GM20431 (cell line): ENCODE data around the gene FHIT.
"Not testable (repeated sequence)": the region's sequence is repeated elsewhere in the genome, so short reads cannot be mapped to it uniquely, and the experiment has no call there.

ENCODE experiments used
- in situ Hi-C: fragments of 300-500 bp; cut with MseI, MboI; formaldehyde crosslinking; loops from one replicate; pipeline ENCODE4 v1.15.0; 2020; ENCODE audit warnings: low sequenced_read_pairs; ENCODE audit not compliant: unreplicated experiment

The FHIT gene

GRCh38 chr3:60954048-60954447 is 297.2 kb downstream of the FHIT start:
- in situ Hi-C loops, result no loop called here

GRCh38 chr3:60953351-60953750 is 297.9 kb downstream of the FHIT start:
- in situ Hi-C loops, result no loop called here

GRCh38 chr3:60952055-60952454 is 299.2 kb downstream of the FHIT start:
- in situ Hi-C loops, result no loop called here

GRCh38 chr3:60949146-60949545 is 302.1 kb downstream of the FHIT start:
- in situ Hi-C loops, result no loop called here

GRCh38 chr3:60948488-60948887 is 302.8 kb downstream of the FHIT start:
- in situ Hi-C loops, result no loop called here

GRCh38 chr3:60935709-60936108 is 315.5 kb downstream of the FHIT start:
- in situ Hi-C loops, result no loop called here

- in situ Hi-C loops, result no loop called here
These were observed 317.4 kb downstream of the FHIT start for GRCh38 chr3:60933824-60934223.

GRCh38 chr3:60932643-60933042 is 318.6 kb downstream of the FHIT start:
- in situ Hi-C loops, result no loop called here

- in situ Hi-C loops, result no loop called here
These were observed 319.1 kb downstream of the FHIT start for GRCh38 chr3:60932170-60932569.

GRCh38 chr3:60931452-60931851 is 319.8 kb downstream of the FHIT start:
- in situ Hi-C loops, result no loop called here

GRCh38 chr3:60920519-60920918 is 330.7 kb downstream of the FHIT start:
- in situ Hi-C loops, result no loop called here

GRCh38 chr3:60919296-60919695 is 332.0 kb downstream of the FHIT start:
- in situ Hi-C loops, result no loop called here

GRCh38 chr3:60917141-60917540 is 334.1 kb downstream of the FHIT start:
- in situ Hi-C loops, result no loop called here

- in situ Hi-C loops, result no loop called here
These were observed 334.7 kb downstream of the FHIT start for GRCh38 chr3:60916546-60916945.

- in situ Hi-C loops, result no loop called here
These were observed 337.8 kb downstream of the FHIT start for GRCh38 chr3:60913474-60913873.

- in situ Hi-C loops, result no loop called here
These were observed 338.4 kb downstream of the FHIT start for GRCh38 chr3:60912876-60913275.

GRCh38 chr3:60912142-60912541 is 339.1 kb downstream of the FHIT start:
- in situ Hi-C loops, result no loop called here

GRCh38 chr3:60909526-60909925 is 341.7 kb downstream of the FHIT start:
- in situ Hi-C loops, result no loop called here

GRCh38 chr3:60906283-60906682 is 345.0 kb downstream of the FHIT start:
- in situ Hi-C loops, result no loop called here

- in situ Hi-C loops, result no loop called here
These were observed 352.9 kb downstream of the FHIT start for GRCh38 chr3:60898321-60898720.

GRCh38 chr3:60893946-60894345 is 357.3 kb downstream of the FHIT start:
- in situ Hi-C loops, result no loop called here

GRCh38 chr3:60890226-60890625 is 361.0 kb downstream of the FHIT start:
- in situ Hi-C loops, result no loop called here

- in situ Hi-C loops, result not testable (repeated sequence)
These were observed 362.3 kb downstream of the FHIT start for GRCh38 chr3:60888952-60889351.
